IPS-15b (cell line): ENCODE measurements around the gene PTCD3.

Experiments used
- H3K27me3 ChIP-seq: one replicate; pipeline ENCODE4 v1.6.1; 2013; ENCODE audit warnings: low read length; ENCODE audit not compliant: control insufficient read depth, insufficient read depth
- H3K36me3 ChIP-seq: one replicate; pipeline ENCODE4 v1.6.1; 2013; ENCODE audit warnings: low read length; ENCODE audit not compliant: control insufficient read depth, insufficient read depth
- H3K4me1 ChIP-seq: one replicate; pipeline ENCODE4 v1.6.1; 2013; ENCODE audit warnings: mild to moderate bottlenecking, low read length; ENCODE audit not compliant: control insufficient read depth, insufficient read depth
- H3K4me3 ChIP-seq: one replicate; pipeline ENCODE4 v1.5.1; 2013; ENCODE audit warnings: low read depth, low read length
- H3K9ac ChIP-seq: one replicate; pipeline ENCODE4 v1.6.1; 2013; ENCODE audit warnings: low read depth, mild to moderate bottlenecking, low read length
- H3K9me3 ChIP-seq: one replicate; pipeline ENCODE4 v1.6.1; 2013; ENCODE audit warnings: mild to moderate bottlenecking, low read length; ENCODE audit not compliant: control insufficient read depth, insufficient read depth

PTCD3 gene

DNA sequence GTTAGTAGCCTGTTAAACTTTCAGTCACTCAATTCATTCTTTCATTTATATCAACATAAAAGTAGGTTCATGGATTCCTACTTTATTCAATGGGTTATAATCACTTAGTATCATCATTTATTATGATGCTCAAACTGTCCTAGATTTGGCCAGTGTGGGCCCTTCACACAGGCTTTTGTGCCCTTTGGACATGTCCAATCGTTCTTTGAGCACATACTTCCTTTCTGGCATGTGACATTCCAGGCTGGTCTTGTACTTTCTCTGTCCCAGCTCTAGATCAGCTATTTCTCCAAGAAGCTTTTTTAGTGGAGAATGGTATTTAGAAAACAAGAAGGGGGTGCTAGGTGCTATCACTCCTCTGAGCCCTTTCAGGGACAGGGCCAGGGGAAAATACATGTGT, 11.8 kb upstream of the PTCD3 start:
- Histone ChIP-seq H3K4me1 (no peaks in the 10 kb centered on the region), H3K9ac (no peak overlapping the region), H3K9me3 (no peaks in the 10 kb centered on the region), H3K36me3 (peaks cover 18% of the 10 kb centered on the region), H3K27me3 (no peaks in the 10 kb centered on the region), H3K4me3 (no peak overlapping the region)

DNA sequence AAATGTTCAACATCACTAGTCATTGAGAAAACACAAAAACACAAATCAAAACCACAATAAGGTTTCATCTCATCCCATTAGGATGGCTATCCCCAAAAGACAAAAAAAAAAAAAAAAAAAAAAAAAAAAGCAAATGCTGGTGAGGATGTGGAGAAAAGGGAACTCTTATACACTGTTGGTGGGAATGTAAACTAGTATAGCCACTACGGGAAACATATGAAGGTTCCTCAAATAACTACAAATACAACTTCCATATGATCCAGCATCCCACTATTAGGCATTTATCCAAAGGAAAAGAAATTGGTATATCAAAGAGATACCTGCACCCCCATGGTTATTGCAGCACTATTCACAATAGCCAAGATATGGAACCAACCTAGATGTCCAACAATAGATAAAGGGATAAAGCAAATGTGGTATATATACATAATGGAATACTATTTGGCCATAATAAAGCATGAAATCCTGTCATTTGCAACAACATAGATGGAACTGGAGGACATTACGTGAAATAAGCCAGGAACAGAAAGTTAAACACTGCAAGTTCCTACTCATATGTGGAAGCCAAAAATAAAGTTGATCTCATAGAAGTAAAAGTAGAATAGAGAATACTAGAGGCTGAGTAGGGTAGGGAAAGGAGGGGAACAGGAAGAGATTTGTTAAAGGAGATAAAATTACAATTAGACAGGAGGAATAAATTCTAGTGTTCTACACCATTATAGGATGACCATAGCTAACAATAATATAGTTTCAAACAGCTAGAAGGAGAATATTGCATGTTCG, 8.7 kb upstream of the PTCD3 start:
- H3K4me3 ChIP-seq: no peak overlapping the region
- no peaks in the 10 kb centered on the region for H3K27me3 ChIP-seq
- H3K9me3 ChIP-seq: no peaks in the 10 kb centered on the region
- H3K4me1 ChIP-seq: no peaks in the 10 kb centered on the region
- H3K9ac ChIP-seq: no peak overlapping the region
- H3K36me3 ChIP-seq: peaks cover 16% of the 10 kb centered on the region

DNA sequence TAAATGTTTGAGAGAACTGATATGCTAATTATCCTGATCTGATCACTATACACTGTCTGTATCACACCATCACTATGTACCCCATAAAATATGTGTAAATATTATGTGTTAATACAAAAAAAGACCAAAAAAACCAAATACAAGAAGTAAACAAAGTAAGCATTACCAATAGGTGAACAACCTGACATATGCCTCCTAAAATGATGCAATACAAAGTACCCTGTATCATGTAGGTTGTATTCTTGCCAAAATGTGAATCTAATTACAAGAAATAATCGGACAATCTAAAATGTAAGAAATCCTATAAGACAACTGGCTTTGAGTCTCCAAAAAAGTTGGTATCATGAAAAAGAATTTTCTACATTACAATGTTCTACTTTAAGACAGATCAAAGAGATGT, 8.1 kb upstream of the PTCD3 start:
- Histone ChIP-seq H3K27me3 (no peaks in the 10 kb centered on the region), H3K36me3 (peaks cover 16% of the 10 kb centered on the region)

DNA sequence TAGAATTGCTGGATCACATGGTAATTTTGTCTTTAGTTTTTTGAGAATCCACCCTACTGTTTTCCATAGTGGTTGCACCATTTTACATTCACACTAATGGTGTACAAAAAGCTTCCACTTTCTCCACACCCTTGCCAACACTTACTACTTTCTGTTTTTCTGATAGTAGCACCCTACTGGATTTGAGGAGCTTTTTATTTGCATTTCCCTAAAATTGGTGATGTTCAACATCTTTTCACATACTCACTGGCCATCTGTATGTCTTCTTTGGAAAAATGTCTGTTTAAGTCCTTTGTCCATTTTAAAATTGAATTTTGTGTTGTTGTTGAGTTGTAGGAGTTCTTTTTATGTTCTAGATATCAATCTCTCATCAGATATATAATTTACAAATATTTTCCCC, 3.9 kb upstream of the PTCD3 start:
- H3K4me1 ChIP-seq: no peaks in the 10 kb centered on the region
- no peak overlapping the region for H3K4me3 ChIP-seq
- H3K27me3 ChIP-seq: no peaks in the 10 kb centered on the region
- no peak overlapping the region for H3K9ac ChIP-seq
- no peaks in the 10 kb centered on the region for H3K9me3 ChIP-seq
- peaks cover 16% of the 10 kb centered on the region for H3K36me3 ChIP-seq

More for the DNA sequence above, 8.1 kb upstream of the PTCD3 start:
- no peak overlapping the region for H3K4me3 ChIP-seq
- H3K9ac ChIP-seq: no peak overlapping the region
- no peaks in the 10 kb centered on the region for H3K4me1 ChIP-seq
- H3K9me3 ChIP-seq: no peaks in the 10 kb centered on the region

DNA sequence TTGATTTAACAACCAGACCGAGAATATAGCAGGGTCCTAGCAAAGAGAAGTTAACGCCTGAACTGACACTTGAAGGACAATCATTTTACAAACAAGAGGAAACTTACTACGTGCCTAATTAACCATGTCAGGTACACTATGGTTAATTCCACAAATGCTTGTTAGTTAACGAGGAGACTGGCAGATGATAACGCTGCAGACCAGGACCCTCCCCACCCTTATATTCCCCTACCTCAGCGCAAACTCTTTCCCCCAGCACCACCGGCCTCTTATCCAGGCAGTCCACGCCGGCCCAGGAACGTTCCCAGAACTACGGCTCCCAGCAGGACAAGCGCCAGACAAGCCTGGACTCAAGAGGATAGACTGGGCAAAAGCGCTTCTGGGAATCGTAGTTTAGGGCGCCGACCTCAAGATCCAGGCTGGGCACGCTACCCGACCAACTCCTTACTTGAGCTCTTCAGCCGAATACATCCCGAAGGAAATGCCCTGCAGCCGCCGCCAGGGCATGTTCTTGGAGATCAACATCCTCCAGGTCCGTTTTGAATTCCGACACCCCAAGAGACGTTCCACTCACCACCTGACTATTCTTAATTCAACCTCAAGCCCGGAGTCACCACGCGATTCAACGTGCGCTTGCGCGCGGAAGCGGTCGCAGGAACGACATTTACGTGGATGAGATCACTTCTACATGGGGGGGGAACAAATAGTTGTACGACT, 625 bp upstream of the PTCD3 start, which contains the start of gene POLR1A:
Gene POLR1A, minus strand, starts transcription at position 635 of the 717 bp plus-strand sequence. Its CDS starts 110 bp downstream, at position 525.
- Histone ChIP-seq H3K4me3 (peak within 1 kb of the TSS; percentile 97), H3K27me3 (no peaks in the 10 kb centered on the region), H3K9ac (peak within 1 kb of the TSS; percentile 95), H3K4me1 (no peaks in the 10 kb centered on the region), H3K36me3 (peaks cover 2% of the 10 kb centered on the region), H3K9me3 (no peaks in the 10 kb centered on the region)

DNA sequence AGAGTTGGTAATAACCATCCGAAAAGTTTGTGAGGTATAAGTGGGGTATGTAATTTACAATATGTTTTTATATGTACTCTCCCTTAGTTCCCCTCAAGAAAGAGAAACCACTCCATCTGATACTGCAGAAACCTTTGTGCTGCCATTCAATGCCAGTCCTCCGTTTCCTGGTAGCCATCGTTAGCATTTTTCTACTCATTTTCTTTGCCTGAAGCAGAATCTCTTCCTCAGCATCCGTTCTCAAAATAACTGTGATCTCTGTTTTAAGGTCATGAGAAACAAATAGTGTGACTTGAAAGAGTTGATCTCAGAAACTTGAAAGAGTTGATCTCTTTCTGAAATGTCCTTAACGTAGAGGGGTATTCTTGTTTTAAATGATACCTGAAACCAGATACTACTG, 996 bp downstream of the PTCD3 start:
- Histone ChIP-seq H3K36me3 (peaks cover 5% of the 10 kb centered on the region), H3K9me3 (no peaks in the 10 kb centered on the region), H3K4me3 (peak overlapping the region; percentile 97), H3K27me3 (no peaks in the 10 kb centered on the region), H3K4me1 (no peaks in the 10 kb centered on the region), H3K9ac (peak overlapping the region; percentile 95)

DNA sequence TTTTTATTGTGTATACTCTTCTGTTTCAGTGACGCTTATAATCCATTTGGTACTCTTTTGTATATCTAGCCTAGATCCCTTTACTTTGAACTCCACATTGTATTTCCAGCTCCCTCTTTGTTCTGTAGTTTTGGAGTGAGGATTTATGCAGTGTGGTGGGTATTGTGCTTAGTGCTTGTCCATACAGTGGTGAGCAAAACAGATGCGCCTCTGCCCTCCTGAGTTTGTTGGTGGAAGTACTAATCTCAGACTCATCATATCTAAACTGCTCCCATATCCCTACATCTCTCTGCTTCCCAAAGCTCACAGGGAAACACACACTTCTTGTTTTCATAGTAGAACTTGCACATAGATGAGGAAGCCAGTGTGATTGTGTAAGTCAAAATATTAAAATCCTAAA, 12.1 kb downstream of the PTCD3 start:
- H3K9me3 ChIP-seq: no peaks in the 10 kb centered on the region
- H3K4me1 ChIP-seq: peaks cover 3% of the 10 kb centered on the region
- H3K27me3 ChIP-seq: no peaks in the 10 kb centered on the region
- H3K9ac ChIP-seq: no peak overlapping the region
- H3K4me3 ChIP-seq: no peak overlapping the region
- H3K36me3 ChIP-seq: peaks cover 52% of the 10 kb centered on the region

DNA sequence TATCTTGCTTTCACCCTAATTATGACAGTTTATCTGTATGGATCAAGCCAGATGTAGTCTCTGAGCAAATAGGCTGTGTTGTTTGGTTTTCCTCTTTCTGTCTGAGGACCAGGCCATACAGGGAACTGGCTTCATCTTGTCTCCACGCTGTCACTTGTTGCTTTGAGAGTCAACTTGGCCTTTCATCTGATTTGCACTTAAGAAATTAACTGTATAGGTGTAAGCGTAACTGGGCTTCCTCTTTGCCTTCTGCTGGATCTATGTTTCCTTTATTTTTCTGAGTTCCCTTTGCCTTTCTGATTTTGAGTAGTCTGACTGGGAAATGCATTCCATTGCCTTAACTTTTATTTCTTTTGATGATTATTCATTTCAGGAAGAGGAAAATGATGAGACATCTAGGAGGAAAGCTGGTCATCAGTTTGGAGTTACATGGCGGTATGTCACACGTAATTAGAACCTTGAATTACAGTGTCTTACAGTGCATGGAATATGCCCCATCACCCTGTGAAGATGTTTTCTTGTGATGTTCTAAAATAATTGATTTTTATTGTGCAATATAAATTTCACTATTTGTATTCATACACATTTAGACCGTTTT, 17.4 kb downstream of the PTCD3 start:
- Histone ChIP-seq H3K9ac (no peak overlapping the region), H3K4me3 (no peak overlapping the region), H3K9me3 (no peaks in the 10 kb centered on the region), H3K36me3 (peaks cover 63% of the 10 kb centered on the region), H3K4me1 (no peaks in the 10 kb centered on the region), H3K27me3 (no peaks in the 10 kb centered on the region)

DNA sequence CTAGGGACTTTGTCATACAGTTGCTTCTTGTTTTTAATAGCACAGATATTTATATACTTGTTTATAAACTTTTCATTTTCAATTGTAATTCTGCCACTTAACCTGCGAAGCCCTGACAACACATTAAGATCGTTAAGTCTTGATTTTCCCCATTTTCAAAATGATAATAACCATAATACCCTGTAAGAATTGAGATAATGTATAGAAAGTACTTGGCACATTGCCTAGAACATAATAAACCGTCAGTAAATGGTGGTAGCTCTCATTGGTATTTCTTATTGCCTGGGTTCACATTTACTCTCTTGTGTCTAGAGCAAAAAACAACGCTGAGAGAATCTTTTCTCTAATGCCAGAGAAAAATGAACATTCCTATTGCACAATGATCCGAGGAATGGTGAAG, 18.6 kb downstream of the PTCD3 start:
- peaks cover 59% of the 10 kb centered on the region for H3K36me3 ChIP-seq
- H3K9ac ChIP-seq: no peak overlapping the region
- no peaks in the 10 kb centered on the region for H3K9me3 ChIP-seq
- H3K27me3 ChIP-seq: no peaks in the 10 kb centered on the region
- H3K4me1 ChIP-seq: no peaks in the 10 kb centered on the region
- no peak overlapping the region for H3K4me3 ChIP-seq

DNA sequence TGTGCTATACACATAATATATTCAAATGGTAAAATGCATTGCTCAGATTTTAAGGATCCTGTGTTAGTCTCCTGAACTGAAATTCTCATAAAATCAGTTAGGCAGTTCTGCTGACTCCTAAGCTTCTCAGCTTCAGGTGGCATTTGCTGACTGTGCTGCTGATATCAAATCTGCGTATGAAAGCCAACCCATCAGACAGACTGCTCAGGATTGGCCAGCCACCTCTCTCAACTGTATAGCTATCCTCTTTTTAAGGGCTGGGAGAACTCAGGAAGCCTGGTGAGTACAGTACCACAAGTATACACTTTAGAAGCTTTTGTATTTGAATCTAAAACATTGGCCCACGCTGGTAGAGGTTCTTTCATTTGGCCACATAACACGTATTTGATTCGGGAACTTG, 28.7 kb downstream of the PTCD3 start:
- no peaks in the 10 kb centered on the region for H3K27me3 ChIP-seq
- no peaks in the 10 kb centered on the region for H3K4me1 ChIP-seq
- peaks cover 71% of the 10 kb centered on the region for H3K36me3 ChIP-seq
- H3K9ac ChIP-seq: no peak overlapping the region
- H3K4me3 ChIP-seq: no peak overlapping the region
- no peaks in the 10 kb centered on the region for H3K9me3 ChIP-seq

DNA sequence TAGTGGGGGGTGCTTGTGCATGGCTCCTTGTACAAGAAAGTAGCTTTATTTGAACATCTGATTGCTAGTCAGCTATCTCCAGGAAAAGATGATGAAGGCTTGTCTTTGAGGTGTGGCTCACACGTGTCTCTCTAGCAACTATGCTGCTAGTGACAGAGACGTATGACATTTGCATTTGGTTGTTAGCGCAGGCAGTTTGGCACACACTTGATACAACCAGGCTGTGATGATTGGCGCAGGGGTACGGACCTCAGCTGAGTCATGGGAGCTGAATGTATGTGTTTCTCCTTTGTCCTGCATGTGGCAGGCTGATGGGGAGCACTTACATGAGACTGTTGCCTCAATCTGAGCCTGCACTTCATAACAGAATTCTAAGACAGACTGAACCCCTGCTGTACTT, 29.6 kb downstream of the PTCD3 start:
- H3K27me3 ChIP-seq: no peaks in the 10 kb centered on the region

DNA sequence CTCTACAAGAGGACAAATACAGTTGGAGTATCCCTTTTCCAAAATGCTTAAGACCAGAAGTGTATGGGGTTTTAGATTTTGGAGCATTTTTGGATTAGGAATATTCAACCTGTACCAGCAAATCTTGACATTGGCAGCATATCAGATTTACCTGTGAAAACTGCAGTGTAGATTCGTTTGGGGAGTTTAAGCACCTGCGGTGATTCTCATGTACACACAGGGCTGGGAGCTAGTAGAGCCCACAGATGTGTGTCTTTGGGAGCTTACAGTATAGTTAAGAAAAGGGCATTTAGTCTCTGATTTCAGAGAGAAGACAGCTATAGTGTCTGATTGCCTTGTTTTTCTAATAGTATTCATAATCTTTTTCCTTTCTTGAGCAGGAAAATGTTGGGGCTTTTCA, 30.1 kb downstream of the PTCD3 start:
- H3K4me3 ChIP-seq: no peak overlapping the region
- H3K27me3 ChIP-seq: no peaks in the 10 kb centered on the region
- H3K9ac ChIP-seq: no peak overlapping the region
- H3K9me3 ChIP-seq: no peaks in the 10 kb centered on the region
- H3K4me1 ChIP-seq: no peaks in the 10 kb centered on the region
- peaks cover 67% of the 10 kb centered on the region for H3K36me3 ChIP-seq

More for the DNA sequence above, 29.6 kb downstream of the PTCD3 start:
- Histone ChIP-seq H3K4me3 (no peak overlapping the region), H3K4me1 (no peaks in the 10 kb centered on the region), H3K9me3 (no peaks in the 10 kb centered on the region), H3K36me3 (peaks cover 67% of the 10 kb centered on the region), H3K9ac (no peak overlapping the region)
